ACHN (cell line): ENCODE data around the gene HPS6.

Source experiments
- DNase-seq: peaks from one replicate; pipeline ENCODE4 v3.0.0-alpha.2; 2015
- in situ Hi-C: cut with HindIII; loops from 2 replicates; pipeline ENCODE4 v1.10.0; 2017; ENCODE audit warnings: low sequenced_read_pairs, low pct_ligation_motif_present, low pct_unique_long_range_greater_than_20kb

HPS6 gene

DNA sequence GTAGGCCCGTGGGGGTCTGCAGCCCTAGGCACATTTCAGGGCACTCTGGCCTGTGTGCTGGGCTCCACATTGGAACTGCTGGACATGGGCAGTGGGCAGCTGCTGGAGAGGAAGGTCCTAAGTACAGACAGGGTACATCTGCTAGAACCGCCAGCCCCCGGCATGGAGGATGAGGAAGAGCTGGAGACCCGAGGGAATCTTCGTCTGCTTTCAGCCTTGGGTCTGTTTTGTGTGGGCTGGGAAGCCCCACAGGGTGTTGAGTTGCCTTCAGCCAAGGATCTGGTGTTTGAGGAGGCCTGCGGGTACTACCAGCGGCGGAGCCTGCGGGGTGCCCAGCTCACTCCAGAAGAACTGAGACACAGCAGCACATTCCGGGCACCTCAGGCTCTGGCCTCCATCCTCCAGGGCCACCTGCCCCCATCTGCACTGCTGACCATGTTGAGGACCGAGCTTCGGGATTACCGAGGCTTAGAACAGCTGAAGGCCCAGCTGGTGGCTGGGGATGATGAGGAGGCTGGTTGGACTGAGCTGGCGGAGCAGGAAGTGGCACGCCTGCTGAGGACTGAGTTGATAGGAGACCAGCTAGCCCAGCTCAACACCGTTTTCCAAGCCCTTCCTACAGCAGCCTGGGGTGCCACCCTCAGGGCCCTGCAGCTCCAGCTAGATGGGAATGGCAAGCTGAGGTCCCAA is 1.4 kb downstream of the HPS6 start:
- no peak for DNase-seq
- in situ Hi-C loops: no loop called here

DNA sequence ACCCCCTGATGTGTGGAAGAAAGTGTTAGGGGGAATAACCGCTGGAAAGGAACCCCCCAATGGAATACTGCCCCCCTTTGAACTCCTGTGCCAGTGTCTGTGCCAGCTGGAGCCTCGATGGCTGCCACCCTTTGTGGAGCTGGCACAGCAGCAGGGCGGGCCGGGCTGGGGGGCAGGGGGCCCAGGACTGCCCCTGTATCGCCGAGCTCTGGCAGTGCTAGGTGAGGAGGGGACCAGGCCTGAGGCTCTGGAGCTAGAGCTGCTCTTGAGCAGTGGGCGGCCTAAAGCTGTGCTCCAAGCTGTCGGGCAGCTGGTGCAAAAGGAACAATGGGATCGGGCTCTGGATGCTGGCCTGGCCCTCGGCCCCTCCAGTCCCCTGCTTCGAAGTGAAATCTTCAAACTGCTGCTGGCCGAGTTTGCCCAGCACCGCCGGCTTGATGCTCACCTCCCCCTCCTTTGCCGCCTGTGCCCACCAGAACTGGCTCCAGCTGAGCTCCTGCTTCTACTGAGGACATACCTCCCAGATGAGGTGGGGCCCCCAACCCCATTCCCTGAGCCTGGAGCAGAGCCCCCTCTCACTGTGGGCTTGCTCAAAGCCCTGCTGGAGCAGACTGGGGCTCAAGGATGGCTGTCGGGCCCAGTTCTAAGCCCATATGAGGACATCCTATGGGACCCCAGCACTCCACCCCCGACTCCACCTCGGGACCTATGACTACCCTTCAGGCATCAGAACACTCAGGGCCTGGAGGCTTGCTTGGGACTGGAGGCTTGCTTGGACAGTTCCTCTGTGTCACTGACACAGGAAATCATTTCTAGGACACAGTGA is 2.2 kb downstream of the HPS6 start:
- DNase-seq: no peak
- in situ Hi-C loops: no loop called here

- DNase-seq: peak; percentile 7
- in situ Hi-C loops: no loop called here
Measured at GRCh38 chr10:102068216-102068615, 3.1 kb downstream of the HPS6 start.

DNA sequence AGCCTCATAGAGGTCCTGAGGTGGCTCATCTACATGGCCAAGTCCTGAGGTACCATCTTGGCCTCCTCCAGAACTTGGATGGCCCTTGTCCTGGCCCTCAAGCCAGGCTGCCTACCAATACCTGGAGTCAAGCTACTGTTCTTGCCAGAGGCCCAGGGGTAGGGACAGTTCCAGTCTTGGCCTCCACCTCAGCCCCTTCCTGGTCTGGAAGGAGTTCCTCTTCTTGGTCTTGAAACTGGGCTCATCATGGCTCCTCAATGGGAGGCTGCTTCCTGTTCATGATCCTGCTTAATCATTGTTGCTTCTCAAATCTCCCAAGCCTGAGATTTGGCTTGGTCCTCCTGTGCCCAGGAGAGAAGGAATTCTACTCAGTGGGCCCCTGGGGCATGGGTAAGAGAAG is 3.9 kb downstream of the HPS6 start:
- in situ Hi-C loops: no loop called here
- DNase-seq: no peak

DNA sequence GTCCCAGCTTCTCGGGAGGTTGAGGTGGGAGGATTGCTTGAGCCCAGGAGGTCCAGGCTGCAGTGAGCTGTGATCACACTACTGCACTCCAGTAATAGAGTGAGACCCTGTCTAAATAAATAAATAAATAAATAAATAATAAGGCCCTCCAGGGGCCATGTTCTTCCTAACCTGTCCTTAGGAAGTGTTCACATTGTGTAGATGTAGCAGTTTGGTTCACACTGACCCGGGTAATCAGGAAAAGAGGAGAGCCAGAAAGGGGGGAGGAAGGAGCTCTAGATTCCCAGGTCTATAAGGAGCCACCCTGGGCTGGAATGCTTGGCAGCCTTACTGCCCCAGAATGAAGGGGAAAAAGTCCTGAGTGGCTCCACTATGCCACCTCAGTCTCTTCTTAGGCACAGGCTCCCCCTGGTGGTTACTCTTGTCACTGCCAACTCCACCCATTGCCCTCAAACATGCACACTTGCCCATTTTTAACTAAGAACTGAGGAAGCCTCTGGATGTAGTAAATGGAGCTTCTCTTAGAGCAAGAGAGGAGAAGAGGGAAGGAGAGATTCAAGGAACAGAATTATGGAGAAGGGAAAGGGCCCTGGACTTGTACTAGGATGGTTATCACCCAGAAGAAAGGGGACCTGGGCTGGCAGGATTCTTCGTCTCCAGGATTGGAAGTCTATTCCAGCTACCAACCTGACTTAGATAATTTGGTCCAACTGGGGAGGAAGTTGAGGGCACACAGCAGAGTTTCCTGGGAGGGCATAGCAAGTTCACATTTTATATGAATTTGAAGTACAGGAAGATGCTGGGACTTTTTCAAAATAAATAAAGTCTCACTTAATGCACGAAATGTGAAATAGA is 7.8 kb downstream of the HPS6 start:
- DNase-seq: peak; percentile 80
- in situ Hi-C loops: no loop called here

DNA sequence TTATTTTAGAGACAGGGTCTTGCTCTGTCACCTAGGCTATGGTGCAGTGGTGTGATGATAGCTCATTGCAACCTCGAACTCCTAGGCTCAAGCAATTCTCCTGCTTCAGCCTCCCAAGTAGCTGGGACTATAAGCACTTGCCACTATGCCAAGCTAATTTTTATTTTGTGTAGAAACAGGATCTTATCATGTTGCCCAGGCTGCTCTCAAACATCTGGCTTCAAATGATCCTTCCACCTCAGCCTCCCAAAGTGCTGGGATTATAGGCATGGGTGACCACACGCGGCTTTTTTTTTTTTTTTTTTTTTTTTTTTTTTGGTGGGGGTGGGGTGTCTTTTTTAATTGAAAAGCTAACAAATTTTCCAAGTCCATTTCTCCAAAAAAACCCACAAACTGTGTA is 18.4 kb downstream of the HPS6 start:
- in situ Hi-C loops: no loop called here
- no peak for DNase-seq

DNA sequence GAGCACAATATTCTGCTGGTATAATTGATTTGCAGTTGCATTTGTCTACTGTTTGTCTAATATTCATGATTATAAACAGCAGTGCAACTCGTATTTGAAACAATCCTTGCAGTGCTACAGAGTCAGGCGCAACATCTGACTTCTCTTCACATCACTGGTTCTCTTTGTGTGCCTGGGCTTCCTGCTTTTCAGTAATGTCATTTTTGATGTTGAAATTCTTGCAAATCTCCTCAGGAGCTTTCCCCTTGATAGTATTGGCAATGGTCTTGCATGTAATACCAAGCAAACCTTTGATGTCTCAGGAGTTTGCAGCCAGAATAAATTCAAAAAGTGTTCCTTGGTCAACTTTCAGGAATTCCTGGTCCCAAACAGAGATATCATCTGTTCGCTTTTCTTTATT is 20.2 kb downstream of the HPS6 start:
- DNase-seq: no peak
- in situ Hi-C loops: no loop called here

DNA sequence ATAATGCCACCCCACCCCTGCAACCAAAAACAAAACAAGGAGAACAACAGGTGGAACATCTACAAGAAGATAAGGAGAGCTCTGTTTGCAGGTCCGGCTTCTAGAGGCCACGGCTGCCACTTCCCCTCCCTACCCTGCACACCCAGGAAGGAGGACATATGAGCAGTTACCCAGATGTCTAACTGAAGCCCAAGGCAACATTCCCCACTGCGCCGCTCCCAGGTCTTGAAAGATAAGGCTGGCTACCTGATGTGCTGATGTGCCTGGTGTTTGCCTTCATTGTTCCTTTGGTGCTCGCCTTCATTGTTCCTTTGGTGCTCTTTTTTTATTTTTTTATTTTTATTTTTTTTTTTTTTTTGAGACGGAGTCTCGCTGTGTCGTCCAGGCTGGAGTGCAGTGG is 21.0 kb downstream of the HPS6 start:
- in situ Hi-C loops: no loop called here
- no peak for DNase-seq

- in situ Hi-C loops: no loop called here
- DNase-seq: no peak
Measured at GRCh38 chr10:102090772-102091171, 25.6 kb downstream of the HPS6 start.

DNA sequence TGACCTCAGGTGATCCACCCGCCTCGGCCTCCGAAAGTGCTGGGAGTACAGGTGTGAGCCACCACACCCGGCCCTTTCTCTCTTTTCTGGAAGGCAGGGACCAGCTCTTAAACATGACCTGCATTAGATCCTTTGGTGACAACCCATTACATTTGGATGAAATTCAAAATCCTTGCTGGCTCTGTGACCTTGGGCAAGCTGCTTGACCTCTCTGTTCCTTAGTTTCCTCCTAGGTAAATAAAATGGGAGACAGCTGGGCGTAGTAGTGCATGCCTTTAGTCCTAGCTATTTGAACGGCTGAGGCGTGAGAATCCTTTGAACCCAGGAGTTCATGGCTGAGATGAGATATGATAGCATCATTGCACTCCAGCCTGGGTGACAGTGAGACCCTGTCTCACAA is 31.3 kb downstream of the HPS6 start:
- in situ Hi-C loops: no loop called here
- no peak for DNase-seq

- DNase-seq: no peak
- in situ Hi-C loops: no loop called here
Measured at GRCh38 chr10:102101152-102101551, 36.0 kb downstream of the HPS6 start.

DNA sequence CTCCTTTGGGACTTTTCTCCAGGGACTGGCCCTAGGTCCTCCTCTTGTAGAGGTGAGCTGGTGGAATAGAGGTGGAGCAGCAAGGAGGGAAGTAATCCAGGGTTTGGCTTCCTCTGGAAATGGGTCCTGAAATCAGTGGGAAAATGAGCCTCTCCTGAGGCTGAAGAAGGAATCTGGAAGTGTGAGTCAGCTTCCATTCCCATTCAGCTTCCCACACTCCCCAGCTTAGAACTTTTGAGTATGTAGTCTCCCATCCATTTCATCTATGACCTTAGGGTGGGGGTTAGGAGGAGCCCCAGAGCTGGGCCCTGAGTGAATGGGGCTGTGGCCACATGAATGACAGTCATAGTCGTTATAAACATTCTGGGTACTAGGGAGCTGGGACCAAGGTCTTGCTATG is 37.3 kb downstream of the HPS6 start:
- in situ Hi-C loops: no loop called here
- no peak for DNase-seq

- in situ Hi-C loops: no loop called here
Measured at GRCh38 chr10:102106998-102107397, 41.8 kb downstream of the HPS6 start.

DNA sequence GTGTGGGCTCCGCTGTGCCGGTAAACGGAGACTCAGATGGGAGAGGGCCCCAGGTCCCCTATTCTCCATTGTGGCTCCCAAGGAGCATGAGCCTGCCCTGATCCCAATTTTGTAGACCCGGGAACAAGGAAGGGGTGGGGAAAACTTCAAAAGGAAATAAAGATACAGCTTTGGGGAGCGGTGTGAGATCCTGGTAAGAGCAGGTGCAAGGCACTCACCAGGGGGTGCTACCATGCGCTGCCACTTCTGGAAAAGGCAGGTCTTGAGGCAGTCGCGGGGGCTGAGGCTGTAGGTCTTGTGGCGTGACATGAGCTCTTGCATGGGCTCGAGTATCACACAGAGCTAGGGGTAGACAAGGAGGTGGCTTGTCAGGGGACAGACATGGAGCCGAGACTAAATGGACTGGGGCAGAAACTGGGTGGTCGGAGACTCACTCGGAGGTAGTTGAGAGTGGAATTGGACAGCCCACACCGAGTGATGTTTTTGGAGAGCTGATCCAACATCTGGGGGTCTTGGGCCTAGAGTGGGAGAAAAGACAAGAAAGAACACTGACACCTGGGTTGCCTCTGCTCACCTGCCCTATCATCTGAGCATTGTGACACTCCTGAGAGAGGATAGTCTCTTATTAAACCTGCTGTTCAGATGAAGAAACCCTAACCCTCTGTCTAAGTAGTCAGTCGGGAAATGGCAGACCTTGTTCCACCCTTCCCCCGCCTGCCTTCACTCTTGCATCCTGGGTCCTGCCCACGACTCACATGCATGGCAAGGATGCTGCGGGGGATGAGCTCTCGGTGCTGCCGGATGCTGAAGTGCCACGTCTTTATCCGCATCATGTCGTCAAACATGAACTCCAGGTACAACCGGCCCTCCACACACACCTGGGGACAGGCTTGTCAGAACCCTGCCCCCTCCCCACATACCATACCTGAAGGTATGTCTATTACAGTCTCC is 44.3 kb downstream of the HPS6 start:
- in situ Hi-C loops: no loop called here
- no peak for DNase-seq

More at GRCh38 chr10:102106998-102107397, 41.8 kb downstream of the HPS6 start:
- no peak for DNase-seq

- DNase-seq: no peak
- in situ Hi-C loops: no loop called here
Measured at GRCh38 chr10:102111276-102111675, 46.1 kb downstream of the HPS6 start.

DNA sequence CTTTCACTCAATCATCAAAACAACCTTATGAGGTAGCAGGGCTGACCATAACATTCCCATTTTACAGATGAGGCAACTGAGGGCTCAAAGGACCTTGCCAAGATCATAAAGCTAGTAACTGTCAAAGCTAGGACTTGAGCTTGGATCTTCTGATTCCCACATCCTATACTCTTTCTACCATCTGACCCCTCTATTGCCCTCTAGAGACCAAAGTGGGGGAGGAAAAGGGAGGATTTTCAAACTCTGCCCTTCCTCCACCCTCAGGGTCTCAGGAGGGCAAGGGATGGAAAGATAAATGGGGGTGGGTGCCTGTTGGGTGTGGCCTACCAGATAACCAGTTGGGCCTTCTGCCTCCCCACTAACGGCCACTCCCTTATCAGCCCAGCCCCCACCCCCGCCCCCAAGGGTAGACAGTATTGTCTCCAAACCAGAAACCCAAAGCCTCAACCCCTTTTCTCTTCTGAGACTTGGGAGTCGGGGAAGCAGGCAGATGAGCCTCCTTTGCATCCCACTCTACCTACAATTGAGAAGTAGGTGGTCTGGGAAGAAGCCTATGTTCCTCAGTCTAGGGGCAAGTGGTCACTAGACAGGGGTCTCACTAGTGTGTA is 47.2 kb downstream of the HPS6 start:
- in situ Hi-C loops: no loop called here
- peak; percentile 19 for DNase-seq

GRCh38 chr10:102113261-102113955 is 48.3 kb downstream of the HPS6 start:
- DNase-seq: no peak
- in situ Hi-C loops: no loop called here
